ENCODE measurements around the gene FOXR1. TPM values are rescaled to one million over a fixed set of nuclear protein-coding genes. Genes with fewer than 3 reads are reported as not detected.

FOXR1 gene
- not detected for total RNA-seq

GRCh38 chr11:118971646-118972045 is at the start of gene FOXR1:
FOXR1 (plus strand) TSS chr11:118971761; CDS start chr11:118971932, 171 bp downstream.
- H3K27me3 ChIP-seq: no peaks in the 10 kb centered on the region
- intact Hi-C loops (cut with DNase I; ENCODE audit: low total_unique reads): no loop called here
- no peak within 1 kb of the TSS for H3K4me3 ChIP-seq
- no peak within 1 kb of the TSS for H3K27ac ChIP-seq
- no peaks in the 10 kb centered on the region for H3K4me1 ChIP-seq
- TF ChIP-seq CTCF (IDR thresholded peaks at IDR 0.05) (no peak), POLR2A (IDR thresholded peaks at IDR 0.05) (no peak)
- DNase-seq: no peak
- H3K36me3 ChIP-seq: no peaks in the 10 kb centered on the region
- H3K9me3 ChIP-seq: no peaks in the 10 kb centered on the region

GRCh38 chr11:118921929-118922744 is 49.4 kb upstream of the FOXR1 start:
- Histone ChIP-seq H3K4me3 (peak overlapping the region; percentile 94), H3K36me3 (no peaks in the 10 kb centered on the region), H3K9me3 (no peaks in the 10 kb centered on the region), H3K27me3 (no peaks in the 10 kb centered on the region), H3K4me1 (peaks cover 5 to 38% of the 10 kb centered on the region in 2 donors), H3K27ac (peak overlapping the region; percentile 99 to 100)
- peak; percentile 78 to 84 for DNase-seq
- TF ChIP-seq POLR2A (IDR thresholded peaks at IDR 0.05) (peak; percentile 51 to 55), CTCF (IDR thresholded peaks at IDR 0.05) (no peak)
- intact Hi-C loops (cut with DNase I; ENCODE audit: low total_unique reads): no loop called here

- no peaks in the 10 kb centered on the region for H3K9me3 ChIP-seq
- no peaks in the 10 kb centered on the region for H3K27me3 ChIP-seq
- no peaks in the 10 kb centered on the region for H3K36me3 ChIP-seq
- H3K4me1 ChIP-seq: peaks cover 5 to 33% of the 10 kb centered on the region in 2 donors
- peak overlapping the region; percentile 94 for H3K4me3 ChIP-seq
- intact Hi-C loops (cut with DNase I; ENCODE audit: low total_unique reads): no loop called here
- H3K27ac ChIP-seq: peak overlapping the region; percentile 99 to 100
- TF ChIP-seq CTCF (IDR thresholded peaks at IDR 0.05) (no peak), POLR2A (IDR thresholded peaks at IDR 0.05) (no peak)
- DNase-seq: no peak
These were observed 48.6 kb upstream of the FOXR1 start for GRCh38 chr11:118922745-118923627.

GRCh38 chr11:118923721-118924587 is 47.6 kb upstream of the FOXR1 start:
- H3K4me1 ChIP-seq: peaks cover 5 to 33% of the 10 kb centered on the region in 2 donors
- H3K36me3 ChIP-seq: no peaks in the 10 kb centered on the region
- intact Hi-C loops (cut with DNase I; ENCODE audit: low total_unique reads): no loop called here
- no peaks in the 10 kb centered on the region for H3K9me3 ChIP-seq
- H3K4me3 ChIP-seq: peak overlapping the region; percentile 94
- H3K27me3 ChIP-seq: no peaks in the 10 kb centered on the region
- peak overlapping the region; percentile 99 to 100 for H3K27ac ChIP-seq
- no peak for DNase-seq
- TF ChIP-seq CTCF (IDR thresholded peaks at IDR 0.05) (no peak), POLR2A (IDR thresholded peaks at IDR 0.05) (no peak)

All from uterus (tissue), 4 donors.